BJ (cell line): Measurements from ENCODE around the gene TTLL3. TPM values are rescaled to one million over a fixed set of nuclear protein-coding genes. Genes with fewer than 3 reads are reported as not detected.
"Not testable (repeated sequence)": the region's sequence is repeated elsewhere in the genome, so short reads cannot be mapped to it uniquely, and the experiment has no call there.

ENCODE experiments used
- CTCF ChIA-PET: fragments of 350-600 bp; formaldehyde crosslinking; extraction: SDS; loops from one replicate; lab custom pipeline; 2021; ENCODE audit warnings: antibody characterized with exemption, inconsistent platforms; lab: Yijun Ruan, JAX
- POLR2A ChIA-PET: fragments of 300-600 bp; sonication (Branson Sonifier 250); formaldehyde crosslinking; extraction: SDS; loops from one replicate; lab custom pipeline; 2021; ENCODE audit warnings: antibody characterized with exemption; lab: Charles Lee
- DNase-seq: peaks from one replicate; pipeline ENCODE4 v3.0.0-alpha.2; 2011; ENCODE audit warnings: low read depth
- H3K27me3 ChIP-seq: 2 replicates; pipeline ENCODE4 v1.6.0; 2011; ENCODE audit warnings: low read length; ENCODE audit not compliant: control insufficient read depth, insufficient read depth
- H3K36me3 ChIP-seq: 2 replicates; pipeline ENCODE4 v1.5.1; 2011; ENCODE audit warnings: low read length; ENCODE audit not compliant: control insufficient read depth, insufficient read depth
- H3K4me3 ChIP-seq: 2 replicates; pipeline ENCODE4 v1.5.1; 2011; ENCODE audit warnings: low read depth, mild to moderate bottlenecking, control low read depth, low read length
- polyA plus RNA-seq: library from polyadenylated mRNA; depleted of rRNA; stranded (reverse); fragments of >200 nt; gene quantifications from 2 replicates; pipeline ENCODE4 v1.2.3, GENCODE V29; 2011
- TF ChIP-seq, protein P1 (sequence below): IDR thresholded peaks from 2 replicates; pipeline ENCODE4 v1.5.1; 2011; ENCODE audit warnings: low read depth, mild to moderate bottlenecking, control low read depth, inconsistent platforms, low read length, moderate library complexity; ENCODE audit not compliant: insufficient read depth

The TTLL3 gene
- polyA plus RNA-seq, 1 experiment, result 25.4 TPM

DNA sequence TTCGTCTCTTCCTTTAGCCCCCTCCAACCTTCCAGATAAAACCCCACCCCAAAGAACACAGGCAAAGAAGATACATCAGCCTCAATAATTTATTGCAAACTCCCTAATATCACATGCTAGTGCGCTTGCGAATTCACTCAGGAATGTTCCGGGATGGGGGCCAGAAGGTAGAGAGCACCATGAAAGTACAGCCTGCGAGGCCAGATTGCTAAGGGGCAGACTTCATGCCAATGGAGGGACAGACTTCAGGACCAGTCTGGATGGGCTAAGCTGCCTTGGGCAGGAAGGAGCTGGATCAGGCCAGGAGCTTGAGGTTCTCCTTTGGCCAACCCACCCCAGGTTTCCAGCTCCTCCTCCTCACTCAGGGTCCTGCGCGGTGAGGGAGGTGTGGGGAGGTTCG is 56.6 kb downstream of the TTLL3 start:
- Histone ChIP-seq H3K27me3 (no peaks in the 10 kb centered on the region), H3K4me3 (no peak overlapping the region), H3K36me3 (no peaks in the 10 kb centered on the region)
- TF ChIP-seq, protein P1, sequence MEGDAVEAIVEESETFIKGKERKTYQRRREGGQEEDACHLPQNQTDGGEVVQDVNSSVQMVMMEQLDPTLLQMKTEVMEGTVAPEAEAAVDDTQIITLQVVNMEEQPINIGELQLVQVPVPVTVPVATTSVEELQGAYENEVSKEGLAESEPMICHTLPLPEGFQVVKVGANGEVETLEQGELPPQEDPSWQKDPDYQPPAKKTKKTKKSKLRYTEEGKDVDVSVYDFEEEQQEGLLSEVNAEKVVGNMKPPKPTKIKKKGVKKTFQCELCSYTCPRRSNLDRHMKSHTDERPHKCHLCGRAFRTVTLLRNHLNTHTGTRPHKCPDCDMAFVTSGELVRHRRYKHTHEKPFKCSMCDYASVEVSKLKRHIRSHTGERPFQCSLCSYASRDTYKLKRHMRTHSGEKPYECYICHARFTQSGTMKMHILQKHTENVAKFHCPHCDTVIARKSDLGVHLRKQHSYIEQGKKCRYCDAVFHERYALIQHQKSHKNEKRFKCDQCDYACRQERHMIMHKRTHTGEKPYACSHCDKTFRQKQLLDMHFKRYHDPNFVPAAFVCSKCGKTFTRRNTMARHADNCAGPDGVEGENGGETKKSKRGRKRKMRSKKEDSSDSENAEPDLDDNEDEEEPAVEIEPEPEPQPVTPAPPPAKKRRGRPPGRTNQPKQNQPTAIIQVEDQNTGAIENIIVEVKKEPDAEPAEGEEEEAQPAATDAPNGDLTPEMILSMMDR, result no peak
- ChIA-PET CTCF (interaction anchor here (1.0 to 2.1 kb wide), 2 partner anchors 12 to 13 kb away, joined by 3 to 5 read pairs; partner anchors contain the start of gene CIDEC), POLR2A (no interaction called here)
- no peak for DNase-seq

DNA sequence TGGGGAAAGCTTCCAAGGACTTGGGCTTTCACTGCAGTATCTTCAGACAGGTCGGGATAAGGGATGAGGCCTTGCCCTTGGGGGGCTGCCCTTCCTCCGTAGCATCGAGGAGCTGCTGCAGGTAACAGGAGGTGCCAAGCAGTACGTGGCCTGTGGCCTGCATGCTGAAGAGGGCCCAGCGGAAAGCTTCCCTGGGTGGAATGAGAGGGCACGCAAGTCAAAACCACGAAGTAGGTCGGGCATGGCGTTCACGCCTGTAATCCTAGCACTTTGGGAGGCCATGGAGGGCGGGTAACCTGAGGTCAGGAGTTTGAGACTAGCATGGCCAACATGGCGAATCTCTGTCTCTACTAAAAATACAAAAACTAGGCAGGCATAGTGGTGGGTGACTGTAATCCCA is 57.0 kb downstream of the TTLL3 start:
- CTCF ChIA-PET, result interaction anchor here (1.1 to 2.1 kb wide), 2 partner anchors 11 to 13 kb away, joined by 3 to 5 read pairs; partner anchors contain the start of gene CIDEC
- TF ChIP-seq, protein P1, result no peak
- POLR2A ChIA-PET, result no interaction called here
- Histone ChIP-seq H3K4me3 (no peak overlapping the region), H3K36me3 (no peaks in the 10 kb centered on the region), H3K27me3 (no peaks in the 10 kb centered on the region)
- no peak for DNase-seq

DNA sequence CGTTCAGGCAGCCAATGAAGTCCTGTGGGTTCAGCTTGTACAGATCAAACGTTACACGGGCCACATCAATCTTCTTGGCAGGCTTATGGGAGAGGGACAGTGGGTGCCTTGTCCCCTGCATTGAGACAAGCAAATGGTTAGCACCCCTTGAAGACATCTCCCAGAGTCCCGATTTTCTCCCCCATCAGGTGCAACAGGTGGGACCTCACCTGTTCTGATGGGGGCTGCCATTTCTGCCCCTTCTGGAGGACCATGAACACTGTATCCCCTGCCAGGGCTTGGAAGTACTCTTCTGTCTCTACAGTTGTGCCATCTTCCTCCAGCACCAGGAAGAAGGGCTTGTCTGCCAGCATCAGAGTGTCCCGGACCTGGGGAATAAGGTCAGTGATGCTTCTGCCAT is 59.9 kb downstream of the TTLL3 start:
- ChIA-PET CTCF (no interaction called here), POLR2A (no interaction called here)
- Histone ChIP-seq H3K27me3 (no peaks in the 10 kb centered on the region), H3K4me3 (no peak overlapping the region), H3K36me3 (no peaks in the 10 kb centered on the region)
- DNase-seq, result no peak
- TF ChIP-seq, protein P1, result no peak

DNA sequence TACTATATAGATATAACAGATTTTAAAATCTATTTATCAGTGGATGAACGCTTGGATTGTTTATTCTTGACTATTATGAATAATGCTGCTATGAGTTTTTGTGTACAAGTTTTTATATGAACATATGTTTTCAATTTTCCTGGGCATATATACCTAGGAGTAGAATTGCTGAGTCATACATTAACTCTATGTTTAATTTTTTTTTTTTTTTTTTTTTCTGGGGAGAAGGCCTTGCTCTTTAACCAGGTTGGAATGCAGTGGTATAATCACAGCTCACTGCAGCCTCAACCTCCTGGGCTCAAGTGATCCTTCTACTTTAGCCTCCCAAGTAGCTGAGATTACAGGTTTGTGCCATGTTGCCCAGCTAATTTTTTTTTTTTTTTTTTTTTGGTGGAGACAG is 60.9 kb downstream of the TTLL3 start:
- ChIA-PET POLR2A (interaction anchor here (0.6 kb wide), 1 partner anchor 17 kb away, joined by 17 read pairs; no protein-coding TSS in a partner anchor), CTCF (interaction anchor here (0.6 kb wide), 1 partner anchor 618 kb away, joined by 3 read pairs; no protein-coding TSS in a partner anchor)
- no peak overlapping the region for H3K4me3 ChIP-seq
- no peaks in the 10 kb centered on the region for H3K27me3 ChIP-seq
- TF ChIP-seq, protein P1, result no peak
- peak; percentile 37 for DNase-seq
- H3K36me3 ChIP-seq, result no peaks in the 10 kb centered on the region

DNA sequence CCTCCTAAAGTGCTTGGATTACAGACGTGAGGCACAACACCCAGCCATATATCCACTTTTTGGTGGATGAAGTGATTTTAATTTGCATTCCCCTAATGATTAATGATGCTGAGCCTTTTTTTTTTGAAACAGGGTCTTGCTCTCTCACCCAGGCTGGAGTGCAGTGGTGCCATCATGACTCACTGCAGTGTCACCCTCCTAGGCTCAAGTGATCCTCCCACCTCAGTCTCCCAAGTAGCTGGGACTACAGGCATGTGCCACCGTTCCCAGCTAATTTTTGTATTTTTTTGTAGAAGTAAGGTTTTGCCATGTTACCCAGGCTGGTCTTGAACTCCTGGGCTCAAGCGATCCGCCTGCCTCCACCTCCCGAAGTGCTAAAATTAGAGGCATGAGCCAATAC is 62.0 kb downstream of the TTLL3 start:
- H3K36me3 ChIP-seq, CTCF ChIA-PET, H3K27me3 ChIP-seq, DNase-seq, H3K4me3 ChIP-seq, POLR2A ChIA-PET: not testable (repeated sequence)

DNA sequence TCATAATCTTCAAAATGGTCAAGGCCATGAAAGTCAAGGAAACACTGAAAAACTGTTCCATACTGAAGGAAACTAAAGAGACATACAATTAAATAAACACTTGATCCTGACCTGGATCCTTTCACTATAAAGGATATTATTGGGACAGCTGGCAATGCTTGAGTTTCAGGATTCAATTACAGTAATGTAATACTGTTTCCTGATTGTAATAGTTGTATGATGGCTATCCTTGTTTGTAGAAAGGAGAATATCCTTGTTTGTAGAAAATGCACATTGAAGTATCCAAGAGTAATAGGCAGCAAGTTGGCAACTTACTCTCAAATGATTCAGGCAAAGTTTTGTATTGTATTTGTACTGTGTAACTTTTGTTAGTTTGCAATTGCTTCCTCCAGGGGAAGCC is 65.4 kb downstream of the TTLL3 start:
- POLR2A ChIA-PET, result no interaction called here
- Histone ChIP-seq H3K4me3 (no peak overlapping the region), H3K27me3 (no peaks in the 10 kb centered on the region), H3K36me3 (no peaks in the 10 kb centered on the region)
- TF ChIP-seq, protein P1, result no peak
- CTCF ChIA-PET, result no interaction called here
- no peak for DNase-seq

DNA sequence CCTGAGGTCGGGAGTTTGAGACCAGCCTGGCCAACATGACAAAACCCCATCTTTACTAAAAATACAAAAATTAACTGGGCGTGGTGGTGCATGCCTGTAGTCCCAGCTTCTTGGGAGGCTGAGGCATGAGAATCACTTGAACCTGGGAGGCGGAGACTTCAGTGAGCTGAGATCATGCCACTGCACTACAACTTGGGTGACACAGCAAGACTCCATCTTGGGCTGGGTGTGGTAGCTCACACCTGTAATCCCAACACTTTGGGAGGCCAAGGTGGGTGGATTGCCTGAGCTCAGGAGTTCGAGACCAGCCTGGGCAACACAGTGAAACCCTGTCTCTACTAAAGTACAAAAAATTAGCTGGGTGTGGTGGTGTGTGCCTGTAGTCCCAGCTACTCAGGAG is 66.2 kb downstream of the TTLL3 start:
- H3K27me3 ChIP-seq, H3K4me3 ChIP-seq, CTCF ChIA-PET, POLR2A ChIA-PET, DNase-seq, H3K36me3 ChIP-seq: not testable (repeated sequence)
